GM18505 (cell line): ENCODE data around the gene MYO1C.

Experiments
- ATAC-seq: cut with Tn5 transposase; IDR thresholded peaks from one replicate; pipeline ENCODE4 v1.9.1; 2021; ENCODE audit not compliant: unreplicated experiment
- POLR2A ChIP-seq: IDR thresholded peaks from 4 replicates; pipeline ENCODE4 v1.6.1; 2011; ENCODE audit warnings: borderline replicate concordance; ENCODE audit not compliant: insufficient read depth, insufficient read length; ENCODE audit errors: extremely low read depth

The MYO1C gene

GRCh38 chr17:1498233-1498632 lies 5.7 kb upstream of the MYO1C start:
- no peak for ATAC-seq
- TF ChIP-seq POLR2A, result no peak

GRCh38 chr17:1497831-1498230 lies 5.3 kb upstream of the MYO1C start:
- no peak for TF ChIP-seq POLR2A
- ATAC-seq, result no peak

- no peak for ATAC-seq
- no peak for TF ChIP-seq POLR2A
Observed at GRCh38 chr17:1496869-1497268, 4.4 kb upstream of the MYO1C start.

GRCh38 chr17:1495265-1495989 lies 2.9 kb upstream of the MYO1C start:
- ATAC-seq, result no peak
- TF ChIP-seq POLR2A, result no peak

GRCh38 chr17:1494736-1495253 lies 2.3 kb upstream of the MYO1C start:
- no peak for TF ChIP-seq POLR2A
- ATAC-seq, result no peak

- no peak for ATAC-seq
- TF ChIP-seq POLR2A, result no peak
Observed at GRCh38 chr17:1494203-1494602, 1.7 kb upstream of the MYO1C start.

- no peak for ATAC-seq
- TF ChIP-seq POLR2A, result no peak
Observed at GRCh38 chr17:1493291-1493980, 950 bp upstream of the MYO1C start.

- peak; percentile 44 for ATAC-seq
- no peak for TF ChIP-seq POLR2A
Observed at GRCh38 chr17:1491443-1492248, 840 bp downstream of the MYO1C start.

GRCh38 chr17:1490643-1491442 lies 1.6 kb downstream of the MYO1C start:
- TF ChIP-seq POLR2A, result peak; percentile 64
- peak; percentile 53 for ATAC-seq

GRCh38 chr17:1488826-1489270 lies 3.6 kb downstream of the MYO1C start:
- ATAC-seq, result no peak
- TF ChIP-seq POLR2A, result no peak

- peak; percentile 50 for TF ChIP-seq POLR2A
- ATAC-seq, result no peak
Observed at GRCh38 chr17:1487939-1488825, 4.3 kb downstream of the MYO1C start.
